Fibroblast of skin of right biceps (primary cell): ENCODE results near the gene RFTN2.
"Not testable (repeated sequence)": the region's sequence is repeated elsewhere in the genome, so short reads cannot be mapped to it uniquely, and the experiment has no call there.

Experiments used
- DNase-seq: peaks from one replicate; pipeline ENCODE4 v3.0.0-alpha.2; 2013

Gene RFTN2

DNA sequence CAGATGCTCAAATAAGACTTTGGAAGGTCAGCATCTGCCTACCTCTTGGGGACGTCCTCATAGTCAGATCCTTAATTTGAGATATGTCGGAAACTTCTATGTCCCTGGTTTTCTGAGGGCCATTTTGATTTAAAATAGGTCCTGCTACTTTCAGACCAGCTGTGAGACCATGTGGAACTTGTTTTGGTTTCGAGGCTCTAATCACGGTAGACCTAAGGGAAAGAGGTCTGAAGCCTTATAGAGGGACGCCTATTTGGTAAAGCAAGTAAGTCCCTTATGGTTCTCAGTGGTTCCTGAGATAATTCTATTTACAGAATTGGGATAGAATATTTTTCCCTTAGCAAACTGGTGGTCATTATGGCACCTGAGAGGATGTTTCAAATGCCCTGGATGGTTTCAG, 75.1 kb downstream of the RFTN2 start:
- DNase-seq = no peak

DNA sequence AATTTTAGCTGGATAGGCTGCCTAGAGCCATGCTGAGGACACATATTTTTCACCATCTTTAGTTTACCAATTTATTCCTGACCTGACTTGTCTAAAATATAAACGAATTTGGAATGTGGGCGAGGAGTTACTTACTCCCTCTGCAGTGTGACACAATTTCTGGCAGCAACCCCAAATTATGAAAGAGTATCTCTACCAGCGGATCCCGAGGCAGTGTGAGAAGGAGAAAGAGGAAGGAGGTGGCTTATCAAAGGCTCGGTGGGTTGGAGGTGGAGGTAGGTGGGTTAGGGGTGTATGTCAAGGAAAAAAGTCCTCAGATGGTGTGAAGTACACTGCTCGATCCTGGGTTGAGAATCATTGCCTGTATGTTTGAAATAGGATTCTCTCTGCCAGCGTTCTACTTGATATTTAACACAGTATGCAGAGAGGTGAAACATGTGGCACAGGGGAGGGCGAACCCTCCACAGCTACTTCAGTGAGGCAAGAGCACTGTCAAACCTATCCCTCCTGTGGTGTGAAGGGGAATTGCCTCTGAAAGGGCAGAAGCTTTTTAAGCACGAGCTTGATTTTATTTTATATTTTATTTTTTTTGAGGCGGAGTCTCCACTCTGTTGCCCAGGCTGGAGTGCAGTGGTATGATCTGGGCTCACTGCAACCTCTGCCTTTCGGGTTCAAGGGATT, 76.0 kb downstream of the RFTN2 start:
- DNase-seq = peak; percentile 10

DNA sequence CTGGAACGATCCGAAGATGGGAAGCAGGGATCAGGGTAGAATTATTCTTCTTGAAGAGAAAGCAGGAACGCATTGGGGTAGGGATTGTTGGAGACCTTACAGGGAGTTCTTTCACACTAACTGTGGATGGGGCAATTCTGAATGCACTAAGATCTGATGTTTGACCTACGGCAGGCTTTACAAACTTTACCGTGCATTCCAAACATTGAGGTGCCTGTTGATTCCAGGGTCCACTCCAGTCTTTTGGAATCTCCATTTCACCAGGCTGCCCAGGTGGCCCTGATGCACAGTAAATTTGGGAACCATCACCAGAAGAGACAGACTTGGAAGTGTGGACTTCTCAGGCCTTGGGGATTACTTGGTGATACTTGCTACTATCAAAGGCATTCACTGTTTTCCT, 76.9 kb downstream of the RFTN2 start:
- DNase-seq = no peak

DNA sequence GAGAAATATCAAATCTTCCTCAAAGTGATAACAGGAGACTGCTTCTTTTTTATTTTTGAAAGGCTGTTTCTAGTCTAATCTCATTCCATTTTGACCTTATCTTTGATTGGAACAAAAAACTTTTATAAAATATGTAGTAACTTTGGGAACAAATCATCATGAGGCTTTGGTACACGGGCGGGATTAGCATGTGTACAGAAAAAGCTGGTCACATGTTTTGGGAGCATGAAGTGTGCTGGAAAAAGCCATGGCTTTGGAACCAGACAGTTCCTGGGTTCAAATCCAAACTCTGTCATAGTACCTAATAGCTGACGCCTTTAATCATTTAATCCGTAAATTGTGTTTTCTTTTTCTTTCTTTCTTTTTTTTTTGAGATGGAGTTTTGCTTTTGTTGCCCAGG, 78.2 kb downstream of the RFTN2 start:
- no peak for DNase-seq

DNA sequence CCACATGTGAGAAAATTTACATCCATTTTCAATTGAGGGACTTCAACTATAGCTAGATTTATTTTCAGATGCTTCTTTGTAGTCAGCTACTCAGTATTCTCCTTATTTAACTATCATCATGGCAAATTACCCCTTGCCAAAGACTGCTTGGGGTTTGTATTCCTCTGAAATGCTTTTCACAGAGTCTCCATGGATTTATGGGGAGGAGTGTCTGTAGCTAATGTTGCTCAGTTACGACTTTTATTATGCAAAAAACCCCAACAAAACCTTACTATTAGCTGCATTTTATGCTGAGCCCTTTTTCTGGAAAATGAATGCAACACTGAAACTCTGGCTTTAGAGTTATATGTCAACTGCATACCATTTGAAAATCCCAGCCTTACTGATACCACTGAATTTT, 78.6 kb downstream of the RFTN2 start:
- no peak for DNase-seq

DNA sequence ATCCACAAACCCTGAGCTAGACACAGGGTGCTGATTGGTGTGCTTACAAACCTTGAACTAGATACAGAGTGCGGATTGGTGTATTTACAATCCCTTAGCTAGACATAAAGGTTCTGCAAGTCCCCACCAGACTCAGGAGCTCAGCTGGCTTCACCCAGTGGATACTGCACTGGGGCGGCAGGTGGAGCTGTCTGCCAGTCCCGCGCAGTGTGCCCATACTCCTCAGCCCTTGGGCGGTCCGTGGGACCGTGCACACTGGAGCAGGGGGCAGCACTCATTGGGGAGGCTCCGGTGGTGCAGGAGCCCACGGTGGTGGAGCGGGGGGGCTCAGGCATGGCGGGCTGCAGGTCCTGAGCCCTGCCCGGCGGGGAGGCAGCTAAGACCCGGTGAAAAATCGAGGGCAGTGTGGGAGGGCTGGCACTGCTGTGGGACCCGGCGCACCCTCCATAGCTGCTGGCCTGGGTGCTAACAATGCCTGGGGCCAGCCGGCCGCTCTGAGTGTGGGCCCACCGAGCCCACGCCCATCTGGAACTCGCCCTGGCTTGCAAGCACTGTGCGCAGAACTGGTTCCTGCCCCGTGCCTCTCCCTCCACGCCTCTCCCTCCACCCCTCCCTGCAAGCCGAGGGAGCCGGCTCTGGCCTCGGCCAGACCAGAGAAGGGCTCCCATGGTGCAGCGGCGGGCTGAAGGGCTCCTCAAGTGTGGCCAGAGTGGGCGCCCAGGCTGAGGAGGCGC, 83.9 kb downstream of the RFTN2 start:
- no peak for DNase-seq

DNA sequence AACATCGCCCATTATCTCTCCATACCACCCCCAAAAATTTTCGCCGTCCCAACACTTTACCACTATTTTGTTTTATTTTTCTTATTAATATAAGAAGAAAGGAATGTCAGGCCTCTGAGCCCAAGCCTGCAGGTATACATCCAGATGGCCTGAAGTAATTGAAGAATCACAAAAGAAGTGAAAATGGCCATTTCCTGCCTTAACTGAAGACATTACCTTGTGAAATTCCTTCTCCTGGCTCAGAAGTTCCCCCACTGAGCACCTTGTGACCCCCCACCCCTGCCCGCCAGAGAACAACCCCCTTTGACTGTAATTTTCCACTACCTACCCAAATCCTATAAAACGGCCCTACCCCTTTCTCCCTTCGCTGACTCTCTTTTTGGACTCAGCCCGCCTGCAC, 88.1 kb downstream of the RFTN2 start:
- not testable (repeated sequence) for DNase-seq

DNA sequence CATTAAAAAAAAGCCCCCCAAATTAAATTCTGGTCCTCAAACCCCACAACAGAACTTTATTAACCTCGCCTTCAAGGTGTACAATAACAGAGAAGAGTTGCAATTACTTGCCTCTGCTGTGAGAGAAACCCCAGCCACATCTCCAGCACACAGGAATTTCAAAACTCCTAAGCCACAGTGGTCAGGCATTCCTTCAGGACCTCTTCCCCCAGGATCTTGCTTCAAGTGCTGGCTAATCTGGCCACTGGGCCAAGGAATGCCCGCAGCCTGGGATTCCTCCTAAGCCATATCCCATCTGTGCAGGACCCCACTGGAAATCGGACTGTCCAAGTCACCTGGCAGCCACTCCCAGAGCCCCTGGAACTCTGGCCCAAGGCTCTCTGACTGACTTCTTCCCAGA, 95.2 kb downstream of the RFTN2 start:
- DNase-seq = not testable (repeated sequence)

DNA sequence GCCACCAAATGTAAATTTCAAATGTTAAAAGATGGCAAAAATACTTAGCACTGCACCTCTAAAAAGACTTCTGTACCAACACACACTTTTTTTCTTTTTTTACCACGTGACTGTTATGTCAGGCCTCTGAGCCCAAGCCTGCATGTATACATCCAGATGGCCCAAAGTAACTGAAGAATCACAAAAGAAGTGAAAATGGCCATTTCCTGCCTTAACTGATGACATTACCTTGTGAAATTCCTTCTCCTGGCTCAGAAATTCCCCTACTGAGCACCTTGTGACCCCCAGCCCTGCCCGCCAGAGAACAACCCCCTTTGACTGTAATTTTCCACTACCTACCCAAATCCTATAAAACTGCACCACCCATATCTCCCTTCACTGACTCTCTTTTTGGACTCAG, 97.1 kb downstream of the RFTN2 start:
- not testable (repeated sequence) for DNase-seq

DNA sequence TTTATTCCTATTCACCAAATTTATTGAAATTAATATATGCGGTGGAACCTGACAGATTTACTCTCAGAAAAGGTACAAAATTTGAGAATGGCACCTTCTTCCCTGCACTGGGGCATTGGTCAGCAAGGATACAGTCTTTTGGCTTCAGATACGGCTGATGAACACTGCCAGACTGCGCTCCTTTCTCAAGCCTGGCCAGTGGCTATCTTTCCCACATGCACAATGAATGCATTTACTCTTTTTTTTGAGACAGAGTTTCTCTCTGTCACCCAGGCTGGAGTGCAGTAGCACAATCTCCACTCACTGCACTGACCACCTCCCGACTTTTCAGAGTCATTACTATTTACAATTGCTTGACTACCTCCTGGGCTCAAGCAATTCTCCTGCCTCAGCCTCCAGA, 97.9 kb downstream of the RFTN2 start:
- DNase-seq = no peak

DNA sequence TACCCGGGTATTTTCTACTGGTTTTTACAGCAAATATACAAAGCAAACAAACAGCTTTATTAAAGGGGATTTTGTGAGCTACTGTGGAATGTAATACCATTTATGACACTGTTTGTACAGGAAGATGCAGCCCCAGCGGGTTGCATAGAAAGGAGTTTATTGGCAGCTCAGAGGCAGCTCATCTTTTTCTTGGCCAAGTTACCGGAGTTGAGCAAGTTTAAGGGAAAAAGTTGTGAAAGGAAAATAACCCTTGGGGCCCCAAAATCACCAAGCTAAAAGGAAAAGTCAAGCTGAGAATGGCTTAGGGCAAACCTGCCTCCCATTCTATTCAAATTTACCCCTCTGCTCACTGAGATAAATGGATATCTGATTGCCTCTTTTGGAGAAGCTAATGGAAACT, 98.8 kb downstream of the RFTN2 start:
- peak; percentile 39 for DNase-seq

DNA sequence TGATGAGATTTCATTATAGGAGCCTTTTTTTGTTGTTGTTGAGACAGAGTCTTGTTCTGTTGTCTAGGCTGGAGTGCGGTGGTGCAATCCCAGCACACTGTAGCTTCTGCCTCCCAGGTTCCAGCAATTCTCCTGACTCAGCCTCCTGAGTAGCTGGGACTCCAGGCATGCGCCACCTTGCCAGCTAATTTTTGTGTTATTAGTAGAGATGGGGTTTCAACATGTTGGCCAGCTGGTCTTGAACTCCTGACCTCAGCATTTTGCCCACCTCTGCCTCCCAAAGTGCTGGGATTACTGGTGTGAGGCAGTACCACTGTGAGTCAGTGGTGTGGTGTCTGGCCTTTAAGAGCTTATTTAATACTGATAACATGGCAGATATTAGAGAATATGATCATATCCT, 99.4 kb downstream of the RFTN2 start:
- DNase-seq = peak; percentile 23

DNA sequence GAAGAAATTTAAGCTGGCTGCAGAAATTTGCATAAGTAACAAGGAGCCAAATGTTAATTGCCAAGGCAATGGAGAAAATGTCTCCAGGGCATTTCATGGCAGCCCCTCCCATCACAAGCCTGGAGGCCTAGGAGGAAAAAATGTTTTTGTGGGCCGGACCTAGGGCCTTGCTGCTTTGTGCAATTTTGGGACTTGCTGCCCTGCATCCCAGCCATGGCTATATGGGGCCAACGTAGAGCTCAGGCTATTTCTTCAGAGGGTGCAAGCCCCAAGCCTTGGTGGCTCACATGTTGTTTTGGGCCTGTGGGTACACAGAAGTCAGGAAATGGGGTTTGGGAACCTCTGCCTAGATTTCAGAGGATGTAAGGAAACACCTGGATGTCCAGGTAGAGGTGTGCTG, 101.8 kb downstream of the RFTN2 start:
- no peak for DNase-seq

DNA sequence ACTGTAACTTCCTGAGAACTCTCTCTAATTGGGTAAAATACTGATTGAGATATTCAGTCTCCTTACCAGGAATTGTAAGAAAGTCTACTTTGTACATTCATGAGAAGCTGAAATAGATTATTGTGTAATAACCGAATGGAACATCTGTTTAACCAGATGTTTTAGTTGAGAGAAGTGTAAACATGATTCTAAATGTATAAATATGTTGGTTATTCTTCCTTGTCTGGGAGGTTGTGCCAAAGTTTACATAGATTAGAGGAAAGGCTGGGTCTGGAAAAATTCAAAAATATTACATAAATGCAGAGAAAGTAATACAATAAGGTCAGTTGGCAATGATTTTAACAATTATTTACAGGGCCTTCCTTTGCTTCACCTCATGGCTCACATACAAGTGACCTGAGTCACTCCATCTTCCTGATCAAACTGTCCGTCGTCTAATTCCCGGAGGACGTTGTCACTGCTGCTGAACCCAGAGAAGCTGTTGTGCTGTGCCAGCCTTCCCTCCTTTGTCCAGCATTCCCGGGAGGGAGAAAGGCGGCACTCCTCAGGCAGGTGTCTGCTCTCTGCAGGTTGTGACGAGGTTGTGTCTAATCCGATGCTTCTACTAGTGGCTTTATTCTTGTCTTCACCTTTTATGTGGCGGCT, 103.6 kb downstream of the RFTN2 start:
- peak; percentile 47 for DNase-seq

DNA sequence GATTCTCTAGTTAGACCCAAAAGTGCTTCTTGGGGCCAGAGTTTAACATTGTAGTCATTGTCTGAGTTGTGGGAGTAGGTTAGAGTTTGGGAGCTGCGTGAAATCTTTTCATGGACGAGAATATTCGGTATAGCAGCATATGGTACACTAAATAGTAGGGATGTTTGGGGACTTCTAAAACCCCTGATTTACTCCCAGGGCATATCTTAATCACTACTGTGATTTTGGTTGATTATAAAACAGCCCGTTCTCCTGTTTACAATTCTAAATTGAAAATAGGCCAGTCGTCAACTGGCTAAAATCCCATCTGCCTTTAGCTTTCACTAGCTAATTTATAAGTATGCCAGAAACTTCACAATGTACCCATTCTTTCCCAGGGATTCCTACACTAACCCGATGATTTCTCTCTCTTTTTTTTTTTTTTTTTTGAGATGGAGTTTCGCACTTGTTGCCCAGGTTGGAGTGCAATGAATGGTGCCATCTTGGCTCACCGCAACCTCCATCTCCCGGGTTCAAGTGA, 115.2 kb downstream of the RFTN2 start:
- no peak for DNase-seq

DNA sequence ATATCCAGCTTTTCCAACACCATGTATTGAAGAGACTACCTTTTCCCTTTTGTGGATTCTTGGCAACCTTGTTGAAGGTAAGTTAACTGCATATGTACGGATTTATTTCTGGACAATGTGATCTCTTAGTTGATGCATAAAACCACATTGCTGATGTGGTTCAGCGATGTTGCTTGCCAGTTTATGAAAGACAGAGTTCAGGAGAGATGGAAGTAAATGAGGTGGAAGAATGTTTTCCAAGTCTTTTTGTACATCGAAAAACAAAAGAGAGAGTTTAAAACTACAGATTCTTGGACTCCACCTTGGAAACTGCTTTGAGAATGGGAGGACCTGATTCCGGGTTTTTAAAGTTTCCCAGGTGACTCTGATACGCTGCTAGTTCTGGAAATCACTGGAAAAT, 115.7 kb downstream of the RFTN2 start:
- no peak for DNase-seq

DNA sequence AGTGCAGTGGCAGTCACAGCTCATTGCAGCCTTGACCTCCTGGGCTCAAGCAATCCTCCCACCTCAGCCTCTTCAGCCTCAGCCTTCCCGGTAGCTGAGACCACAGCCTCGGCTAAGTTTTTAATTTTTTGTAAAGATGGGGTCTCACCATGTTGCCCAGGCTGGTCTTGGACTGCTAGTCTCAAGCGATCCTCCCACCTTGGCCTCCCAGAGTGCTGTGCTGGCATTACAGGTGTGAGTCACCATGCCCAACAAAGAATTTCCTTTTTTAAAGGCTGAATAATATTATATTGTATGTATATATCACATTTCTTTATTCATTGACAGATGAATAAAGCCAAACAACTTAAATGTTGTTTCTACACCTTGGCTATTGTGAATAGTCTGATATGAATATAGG, 117.0 kb downstream of the RFTN2 start:
- DNase-seq = no peak

DNA sequence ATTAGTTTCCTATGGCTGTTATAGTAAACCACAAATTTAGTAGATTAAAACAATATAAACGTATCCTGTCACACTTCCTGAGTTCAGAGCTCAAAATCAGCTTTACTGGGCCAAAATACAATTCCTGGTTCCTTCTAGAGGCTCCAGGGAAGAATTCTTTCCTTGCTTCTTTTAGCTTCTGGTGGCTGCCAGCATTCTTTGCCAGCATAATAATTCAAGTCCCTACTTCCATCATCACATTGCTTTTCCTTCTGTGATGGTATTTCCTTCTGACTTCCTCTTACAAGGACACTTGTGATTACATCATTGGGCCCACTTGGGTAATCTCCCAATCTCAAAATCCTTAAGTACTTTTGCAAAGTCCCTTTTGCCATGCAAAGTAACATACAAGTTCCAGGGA, 118.9 kb downstream of the RFTN2 start:
- DNase-seq = peak; percentile 36

DNA sequence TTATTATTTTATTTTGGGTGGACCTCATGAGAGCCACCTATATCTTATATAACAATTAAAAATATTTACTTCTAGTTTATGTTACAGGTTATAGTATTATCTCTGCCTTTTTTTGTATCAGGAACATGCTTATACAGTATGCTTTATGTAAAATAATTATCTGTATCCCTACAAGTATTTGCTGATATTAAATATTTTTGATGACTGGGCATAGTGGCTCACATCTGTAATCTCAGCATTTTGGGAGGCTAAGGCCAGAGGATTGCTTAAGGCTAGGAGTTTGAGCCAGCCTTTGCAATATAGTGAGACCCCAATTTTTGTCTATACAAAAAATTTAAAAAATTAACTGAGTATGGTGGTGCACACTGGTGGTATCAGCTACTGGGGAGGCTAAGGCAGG, 119.9 kb downstream of the RFTN2 start:
- DNase-seq = no peak

DNA sequence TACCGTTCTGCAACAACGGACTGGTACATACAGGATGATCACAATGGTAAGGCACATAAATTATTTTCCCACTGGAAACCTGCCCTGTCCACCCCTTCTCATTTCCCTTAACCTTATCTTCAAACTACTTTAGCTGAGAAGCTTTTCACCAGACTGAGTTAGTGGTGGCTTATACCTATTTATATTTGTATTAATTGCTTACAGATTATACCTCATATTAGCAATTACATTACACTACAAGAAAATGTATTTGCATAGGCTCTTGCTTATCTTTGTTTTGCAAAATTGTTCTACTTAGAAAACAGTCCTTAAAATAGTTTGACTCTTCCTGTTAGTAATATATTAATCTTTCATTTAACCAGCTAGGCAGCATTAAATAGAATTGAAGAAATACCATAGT, 124.1 kb downstream of the RFTN2 start:
- DNase-seq = not testable (repeated sequence)

DNA sequence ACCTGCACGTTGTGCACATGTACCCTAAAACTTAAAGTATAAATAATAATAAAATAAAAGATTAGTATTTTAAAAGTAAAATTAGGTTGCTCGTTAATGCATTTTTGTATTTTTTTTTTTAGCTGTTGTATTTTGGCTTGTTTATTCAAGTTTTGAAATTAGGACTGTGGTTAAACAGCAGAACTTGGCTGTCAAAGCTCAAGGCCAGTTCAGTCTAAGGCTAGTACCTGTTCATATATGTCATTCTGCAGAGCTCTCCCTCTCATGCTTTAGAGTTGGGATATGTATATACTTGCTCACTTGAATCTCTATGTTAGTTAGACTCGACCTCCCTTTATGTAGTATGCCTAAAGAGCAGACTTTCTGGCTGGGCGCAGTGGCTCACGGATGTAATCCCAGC, 126.8 kb downstream of the RFTN2 start:
- DNase-seq = no peak

DNA sequence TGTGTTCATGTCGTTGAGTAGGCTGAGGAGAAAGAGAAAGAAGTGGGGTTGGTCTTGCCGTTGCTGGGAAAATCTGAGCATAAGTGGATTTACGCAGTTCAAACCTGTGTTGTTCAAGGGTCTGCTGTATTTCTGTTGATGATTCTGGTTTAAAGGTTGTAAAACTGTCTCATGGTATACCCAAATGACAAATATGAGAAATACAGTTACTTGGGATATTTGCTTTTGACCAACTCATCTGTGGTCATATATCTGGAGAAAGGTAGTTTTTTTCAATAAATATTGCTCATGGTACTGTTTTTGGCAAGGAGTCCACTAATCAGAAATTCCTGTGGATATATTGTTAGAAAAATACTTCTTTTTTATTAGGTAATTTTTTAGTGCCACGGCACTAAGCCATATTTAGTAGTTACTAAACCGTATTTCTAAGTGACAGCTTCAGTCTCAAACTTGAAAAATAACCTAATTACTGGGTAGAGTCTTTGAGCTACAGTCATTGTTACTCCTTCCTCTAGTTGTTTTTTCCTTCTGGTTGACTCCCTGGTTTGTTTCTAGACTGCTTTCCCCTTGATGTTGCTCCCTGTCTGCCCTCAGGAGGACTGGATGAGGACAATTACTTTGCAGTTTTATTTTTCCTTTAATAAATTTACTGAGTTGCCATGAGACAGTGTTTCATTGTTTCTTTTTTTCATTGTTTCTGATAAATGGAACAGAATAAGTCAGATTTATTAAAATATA, 128.1 kb downstream of the RFTN2 start:
- no peak for DNase-seq

DNA sequence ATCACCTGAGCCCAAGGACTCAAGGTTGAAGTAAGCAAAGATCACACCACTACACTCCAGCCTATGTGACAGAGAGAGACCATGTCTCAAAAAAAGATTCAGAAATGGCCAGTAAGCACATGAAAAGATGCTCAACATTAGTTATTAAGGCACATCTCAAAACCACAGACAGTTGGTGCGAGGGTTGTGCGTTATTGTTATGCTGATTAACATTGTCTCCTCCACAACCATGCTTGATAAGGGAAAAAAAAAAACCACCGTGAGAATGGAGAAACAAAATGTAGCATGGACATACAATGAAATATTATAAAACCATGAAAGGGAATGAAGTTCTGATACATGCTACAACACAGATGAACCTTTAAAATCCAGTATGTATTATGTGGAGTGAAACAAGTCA, 132.2 kb downstream of the RFTN2 start:
- no peak for DNase-seq
